GM15510 (cell line): Measurements from ENCODE around the gene CES2.
A peak's percentile ranks its signal among the peaks of the same experiment; 100 is the strongest.

Source experiments
- POLR2A ChIP-seq: IDR thresholded peaks from 3 replicates; pipeline ENCODE4 v1.6.1; 2011; ENCODE audit warnings: borderline replicate concordance; ENCODE audit not compliant: insufficient read length; ENCODE audit errors: extremely low read depth

CES2 gene

GRCh38 chr16:66921729-66922450, 13.4 kb upstream of the CES2 start:
- no peak for TF ChIP-seq POLR2A

- TF ChIP-seq POLR2A: no peak
These were observed 12.0 kb upstream of the CES2 start for GRCh38 chr16:66923247-66923731.

- TF ChIP-seq POLR2A: no peak
These were observed 11.4 kb upstream of the CES2 start for GRCh38 chr16:66923866-66924265.

- no peak for TF ChIP-seq POLR2A
These were observed 10.6 kb upstream of the CES2 start for GRCh38 chr16:66924527-66925321.

GRCh38 chr16:66925322-66925840, 9.9 kb upstream of the CES2 start, which contains the start of gene RRAD:
TSS of gene RRAD (minus strand) at chr16:66925535. CDS start at chr16:66925179, 356 bp downstream.
- TF ChIP-seq POLR2A: no peak

- no peak for TF ChIP-seq POLR2A
These were observed 9.0 kb upstream of the CES2 start for GRCh38 chr16:66926171-66926947.

GRCh38 chr16:66926961-66927436, 8.3 kb upstream of the CES2 start:
- TF ChIP-seq POLR2A: no peak

- no peak for TF ChIP-seq POLR2A
These were observed 7.2 kb upstream of the CES2 start for GRCh38 chr16:66927918-66928649.

- TF ChIP-seq POLR2A: no peak
These were observed 6.5 kb upstream of the CES2 start for GRCh38 chr16:66928702-66929388.

- no peak for TF ChIP-seq POLR2A
These were observed 5.1 kb upstream of the CES2 start for GRCh38 chr16:66930189-66930588.

- TF ChIP-seq POLR2A: no peak
These were observed 3.7 kb upstream of the CES2 start for GRCh38 chr16:66931665-66932064.

- TF ChIP-seq POLR2A: no peak
These were observed 3.2 kb upstream of the CES2 start for GRCh38 chr16:66932076-66932475.

- no peak for TF ChIP-seq POLR2A
These were observed 1.6 kb upstream of the CES2 start for GRCh38 chr16:66933776-66934137.

- TF ChIP-seq POLR2A: peak; percentile 90
These were observed 1.0 kb upstream of the CES2 start, which contains the start of gene CIAO2B for GRCh38 chr16:66934138-66934838. TSS of gene CIAO2B (minus strand) at chr16:66934402. CDS start at chr16:66934364, 38 bp downstream.

GRCh38 chr16:66936462-66936861, 1.1 kb downstream of the CES2 start:
- no peak for TF ChIP-seq POLR2A
